HG02678 (cell line): Measurements from ENCODE around the gene DPAGT1.
"Not testable (repeated sequence)": the region's sequence is repeated elsewhere in the genome, so short reads cannot be mapped to it uniquely, and the experiment has no call there.

Source experiments
- ATAC-seq: cut with Tn5 transposase; IDR thresholded peaks from one replicate; pipeline ENCODE4 v1.9.1; 2021; ENCODE audit warnings: mild to moderate bottlenecking, moderate library complexity; ENCODE audit not compliant: unreplicated experiment

DPAGT1 gene

DNA sequence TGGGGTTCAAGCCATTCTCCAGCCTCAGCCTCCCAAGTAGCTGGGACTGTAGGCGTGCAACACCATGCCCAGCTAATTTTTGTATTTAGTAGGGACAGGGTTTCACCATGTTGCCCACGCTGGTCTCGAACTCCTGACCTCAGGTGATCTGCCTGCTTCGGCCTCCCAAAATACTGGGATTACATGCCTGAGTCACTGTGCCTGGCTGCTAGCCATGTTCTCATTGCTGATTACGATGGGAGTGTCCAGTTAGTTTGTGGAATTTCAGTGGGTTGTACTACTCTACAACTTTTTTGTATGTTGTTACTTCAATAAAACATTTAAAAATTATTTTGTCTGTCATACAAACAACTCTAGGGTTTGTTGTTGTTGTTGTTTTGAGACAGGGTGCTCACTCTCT lies 38.9 kb downstream of the DPAGT1 start:
- no peak for ATAC-seq

DNA sequence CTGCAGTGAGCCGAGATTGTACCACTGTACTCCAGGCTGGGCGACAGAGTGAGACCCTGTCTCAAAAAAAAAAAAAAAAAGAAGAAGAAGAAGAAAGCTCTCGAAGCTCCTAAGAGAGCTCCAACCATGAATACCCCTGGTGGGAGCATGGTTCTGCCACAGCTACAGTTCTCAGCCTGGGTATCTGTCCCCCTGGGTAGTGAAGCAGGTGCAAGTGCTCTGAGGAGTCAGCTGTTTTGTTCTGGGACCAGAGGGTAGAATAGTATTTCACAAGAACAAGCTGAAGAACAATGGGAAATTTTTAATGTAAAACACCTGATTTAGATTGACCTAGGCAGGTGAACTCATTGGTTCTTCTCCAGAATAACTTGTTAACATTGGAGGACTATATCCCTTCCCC lies 40.4 kb downstream of the DPAGT1 start:
- ATAC-seq, result no peak

DNA sequence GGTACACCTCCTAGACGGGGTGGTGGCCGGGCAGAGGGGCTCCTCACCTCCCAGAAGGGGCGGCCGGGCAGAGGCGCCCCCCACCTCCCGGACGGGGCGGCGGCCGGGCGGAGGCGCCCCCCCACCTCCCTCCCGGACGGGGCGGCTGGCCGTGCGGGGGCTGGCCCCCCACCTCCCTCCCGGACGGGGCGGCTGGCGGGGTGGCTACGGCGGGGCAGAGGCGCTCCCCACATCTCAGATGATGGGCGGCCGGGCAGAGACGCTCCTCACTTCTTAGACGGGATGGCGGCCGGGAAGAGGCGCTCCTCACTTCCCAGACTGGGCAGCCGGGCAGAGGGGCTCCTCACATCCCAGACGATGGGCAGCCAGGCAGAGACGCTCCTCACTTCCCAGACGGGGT lies 42.5 kb downstream of the DPAGT1 start:
- not testable (repeated sequence) for ATAC-seq

DNA sequence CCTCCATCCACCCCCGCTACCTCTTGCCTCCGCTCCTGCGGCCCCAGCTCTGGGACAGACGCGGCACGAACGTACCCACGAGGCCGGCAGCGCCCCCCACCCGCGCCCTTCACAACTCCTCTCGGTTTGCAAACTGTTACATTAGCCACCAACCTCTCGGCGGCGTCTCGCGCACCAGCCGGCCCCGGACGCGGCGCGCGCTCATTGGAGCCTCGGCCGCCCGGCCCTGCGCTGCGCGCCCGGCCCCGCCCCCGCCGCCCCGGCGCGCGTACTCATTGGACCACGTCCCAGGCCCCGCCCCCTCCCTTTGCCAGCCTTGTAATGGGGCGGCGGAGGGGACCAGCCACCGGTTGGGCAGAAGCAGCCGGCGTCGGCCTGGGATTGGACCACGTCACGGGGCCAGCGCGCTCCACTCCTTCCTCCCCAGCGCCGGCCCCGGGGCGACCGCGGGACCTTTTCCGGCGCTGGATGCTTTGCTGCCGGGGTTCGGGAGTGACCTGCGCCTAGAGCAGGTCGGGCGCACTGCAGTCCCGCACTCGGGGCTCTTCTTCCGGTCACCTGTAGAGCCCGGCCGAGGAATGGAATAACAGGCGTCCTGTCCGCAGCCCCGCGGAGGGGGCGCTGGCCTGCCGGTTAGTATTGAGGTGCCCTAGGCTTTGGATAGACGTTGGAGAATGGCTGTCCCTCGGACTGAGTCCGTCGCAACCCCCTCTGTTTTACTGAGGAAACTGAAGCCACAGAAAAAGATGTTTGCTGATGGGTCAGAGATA lies 44.5 kb downstream of the DPAGT1 start, which contains the start of gene HYOU1:
Gene HYOU1 (minus strand): TSS at position 206 of the 770 bp plus-strand sequence. CDS start 1,045 bp downstream, outside the sequence.
- ATAC-seq, result peak; percentile 94

GRCh38 chr11:119056421-119056999 lies 45.1 kb downstream of the DPAGT1 start:
- ATAC-seq, result peak; percentile 5

DNA sequence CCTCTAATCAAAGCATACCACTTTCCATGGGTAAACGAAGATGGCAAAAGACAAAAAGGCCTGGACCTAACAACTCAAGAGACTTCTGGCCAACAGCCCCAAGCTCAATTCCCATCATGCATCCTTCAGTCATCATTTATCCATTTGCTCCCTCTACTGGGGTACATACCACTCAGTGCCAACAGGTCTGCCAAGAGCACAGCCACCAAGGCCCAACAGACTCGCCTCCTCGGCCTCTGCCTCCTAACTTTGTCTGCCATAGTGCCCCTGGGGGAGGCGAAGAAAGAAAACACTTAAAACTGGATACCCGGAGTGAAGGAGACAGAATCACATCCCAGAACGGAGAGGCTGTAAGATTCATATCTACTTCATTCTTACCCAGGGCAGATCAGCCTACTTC lies 45.8 kb downstream of the DPAGT1 start:
- ATAC-seq, result no peak

DNA sequence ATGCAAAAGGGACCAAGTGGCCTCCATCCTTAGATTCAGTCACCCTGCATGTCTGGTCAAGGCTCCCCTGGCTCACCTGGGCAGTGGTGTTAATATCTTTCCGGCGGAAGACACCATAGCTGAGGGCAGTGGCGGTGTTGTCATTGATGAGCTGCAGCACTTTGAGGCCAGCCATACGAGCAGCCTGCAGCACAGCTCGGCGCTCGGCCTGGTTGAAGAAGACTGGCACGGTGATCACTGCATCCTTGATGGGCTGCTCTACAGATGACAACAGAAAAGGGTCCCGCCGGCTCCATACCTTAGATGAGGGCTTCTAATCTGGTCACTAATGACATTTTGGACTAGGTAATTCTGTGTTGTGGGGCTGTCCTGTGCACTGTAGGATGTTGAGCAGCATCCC lies 47.2 kb downstream of the DPAGT1 start:
- ATAC-seq, result no peak

- ATAC-seq, result no peak
Measured at GRCh38 chr11:119052163-119052814, 49.4 kb downstream of the DPAGT1 start.

- ATAC-seq, result peak; percentile 65
Measured at GRCh38 chr11:119051440-119052162, 50.1 kb downstream of the DPAGT1 start.

- ATAC-seq, result no peak
Measured at GRCh38 chr11:119049081-119049480, 52.6 kb downstream of the DPAGT1 start.

GRCh38 chr11:119048644-119049043 lies 53.0 kb downstream of the DPAGT1 start:
- ATAC-seq, result no peak

- no peak for ATAC-seq
Measured at GRCh38 chr11:119047205-119047604, 54.4 kb downstream of the DPAGT1 start.
